GM13976 (cell line): ENCODE results near the gene RBPJL.

ENCODE experiments used
- DNase-seq: peaks from one replicate; pipeline ENCODE4 v3.0.0; 2012; ENCODE audit warnings: low spot score
- in situ Hi-C: fragments of 300-500 bp; cut with MboI; formaldehyde crosslinking; loops from one replicate; pipeline ENCODE4 v1.12.0; 2022; ENCODE audit warnings: low sequenced_read_pairs, mixed read lengths, inconsistent platforms; ENCODE audit not compliant: unreplicated experiment
- TF ChIP-seq, protein P1 (sequence below): IDR thresholded peaks from 2 replicates; pipeline ENCODE4 v1.5.1; 2012; ENCODE audit warnings: borderline replicate concordance, mild to moderate bottlenecking; ENCODE audit not compliant: insufficient read depth; ENCODE audit errors: extremely low read depth, missing control alignments, control extremely low read depth

The RBPJL gene

DNA sequence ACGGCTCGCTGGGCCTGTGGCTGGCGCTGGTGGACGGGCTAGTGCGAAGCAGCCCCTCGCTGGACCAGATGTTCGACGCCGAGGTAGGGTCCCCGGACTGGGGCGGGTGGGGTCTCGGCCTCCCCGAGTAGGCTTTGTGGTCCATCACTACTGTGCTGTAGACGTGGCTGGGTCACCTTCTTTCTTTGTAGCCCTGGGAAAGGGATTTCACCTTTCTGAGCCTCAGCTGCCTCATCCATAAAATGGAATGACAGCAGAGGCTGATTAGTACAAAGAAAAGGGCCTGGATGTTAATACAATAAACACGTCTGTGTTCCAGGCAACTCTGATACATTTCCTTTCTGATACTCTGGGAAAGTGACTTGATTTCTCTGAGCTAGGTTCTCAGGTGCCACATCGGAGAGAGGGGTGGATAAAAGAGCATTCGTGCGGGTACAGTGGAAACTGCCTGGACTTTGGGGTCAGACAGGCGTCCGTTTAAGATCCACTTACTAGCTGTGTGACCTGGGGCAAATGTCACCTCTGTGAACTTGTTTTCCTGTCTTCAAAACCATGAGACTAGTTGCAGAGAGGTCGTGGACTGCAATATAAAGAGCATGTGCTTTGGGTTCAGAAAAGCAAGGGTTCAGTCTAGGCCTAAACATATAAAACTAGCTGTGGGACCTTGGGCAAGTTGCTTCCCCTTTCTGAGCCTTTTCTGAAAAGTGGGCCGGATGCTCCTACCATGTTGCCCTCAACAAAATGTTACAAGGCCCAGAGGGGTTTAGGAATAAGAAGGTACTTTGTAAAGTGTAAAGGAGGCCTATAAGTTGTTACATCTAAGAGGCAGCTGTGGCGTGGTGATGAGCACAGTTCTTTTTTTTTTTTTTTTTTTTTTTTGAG lies 57.2 kb downstream of the RBPJL start:
- no peak for DNase-seq

DNA sequence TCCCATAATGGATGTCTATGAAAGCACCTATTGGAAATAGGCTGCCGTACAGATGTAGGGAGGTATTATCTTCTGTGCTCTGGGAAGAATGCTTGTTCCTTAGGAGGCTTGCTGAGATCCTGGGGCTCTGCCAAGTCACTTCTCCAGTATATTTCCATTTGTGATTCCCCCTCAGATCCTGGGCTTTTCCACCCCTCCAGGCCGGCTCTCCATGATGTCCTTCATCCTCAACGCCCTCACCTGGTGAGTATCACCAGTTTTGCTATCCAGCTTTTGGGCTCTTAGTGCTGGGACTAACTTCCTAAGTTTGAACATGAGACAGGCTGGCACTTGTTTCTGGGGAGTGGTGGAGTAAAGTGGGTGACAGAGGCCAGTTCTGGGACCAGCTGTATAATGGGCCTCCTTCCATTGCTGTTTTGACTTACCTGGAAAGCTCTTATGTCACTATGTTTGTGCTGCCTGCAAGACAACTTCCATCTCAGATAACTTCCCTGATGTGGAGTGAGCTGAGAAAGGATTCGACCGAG lies 58.9 kb downstream of the RBPJL start:
- in situ Hi-C loops, result loop anchor here (25.0 kb wide), 1 partner anchor 397 kb away; no protein-coding TSS in a partner anchor
- TF ChIP-seq, protein P1, sequence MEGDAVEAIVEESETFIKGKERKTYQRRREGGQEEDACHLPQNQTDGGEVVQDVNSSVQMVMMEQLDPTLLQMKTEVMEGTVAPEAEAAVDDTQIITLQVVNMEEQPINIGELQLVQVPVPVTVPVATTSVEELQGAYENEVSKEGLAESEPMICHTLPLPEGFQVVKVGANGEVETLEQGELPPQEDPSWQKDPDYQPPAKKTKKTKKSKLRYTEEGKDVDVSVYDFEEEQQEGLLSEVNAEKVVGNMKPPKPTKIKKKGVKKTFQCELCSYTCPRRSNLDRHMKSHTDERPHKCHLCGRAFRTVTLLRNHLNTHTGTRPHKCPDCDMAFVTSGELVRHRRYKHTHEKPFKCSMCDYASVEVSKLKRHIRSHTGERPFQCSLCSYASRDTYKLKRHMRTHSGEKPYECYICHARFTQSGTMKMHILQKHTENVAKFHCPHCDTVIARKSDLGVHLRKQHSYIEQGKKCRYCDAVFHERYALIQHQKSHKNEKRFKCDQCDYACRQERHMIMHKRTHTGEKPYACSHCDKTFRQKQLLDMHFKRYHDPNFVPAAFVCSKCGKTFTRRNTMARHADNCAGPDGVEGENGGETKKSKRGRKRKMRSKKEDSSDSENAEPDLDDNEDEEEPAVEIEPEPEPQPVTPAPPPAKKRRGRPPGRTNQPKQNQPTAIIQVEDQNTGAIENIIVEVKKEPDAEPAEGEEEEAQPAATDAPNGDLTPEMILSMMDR, result no peak
- no peak for DNase-seq

More for the DNA sequence above, 57.2 kb downstream of the RBPJL start:
- TF ChIP-seq, protein P1, result no peak
- in situ Hi-C loops, result loop anchor here (25.0 kb wide), 1 partner anchor 398 kb away; no protein-coding TSS in a partner anchor

- DNase-seq, result no peak
- TF ChIP-seq, protein P1, result no peak
- in situ Hi-C loops, result loop anchor here (25.0 kb wide), 1 partner anchor 396 kb away; no protein-coding TSS in a partner anchor
These were observed 59.6 kb downstream of the RBPJL start for GRCh38 chr20:45366192-45366591.

DNA sequence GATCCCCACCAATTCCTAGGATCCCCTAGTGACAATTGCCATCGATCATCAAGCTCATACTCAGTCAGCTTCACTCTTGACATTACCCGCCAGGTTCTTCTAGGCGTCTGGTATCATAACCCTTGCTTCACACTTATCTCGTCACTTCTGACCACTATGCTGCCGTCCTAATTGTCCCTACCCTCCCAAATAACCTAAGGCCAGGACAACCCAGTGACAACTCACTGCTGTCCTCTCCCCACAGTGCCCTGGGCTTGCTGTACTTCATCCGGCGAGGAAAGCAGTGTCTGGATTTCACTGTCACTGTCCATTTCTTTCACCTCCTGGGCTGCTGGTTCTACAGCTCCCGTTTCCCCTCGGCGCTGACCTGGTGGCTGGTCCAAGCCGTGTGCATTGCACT lies 60.0 kb downstream of the RBPJL start:
- DNase-seq, result no peak
- TF ChIP-seq, protein P1, result no peak
- in situ Hi-C loops, result loop anchor here (25.0 kb wide), 1 partner anchor 396 kb away; no protein-coding TSS in a partner anchor

DNA sequence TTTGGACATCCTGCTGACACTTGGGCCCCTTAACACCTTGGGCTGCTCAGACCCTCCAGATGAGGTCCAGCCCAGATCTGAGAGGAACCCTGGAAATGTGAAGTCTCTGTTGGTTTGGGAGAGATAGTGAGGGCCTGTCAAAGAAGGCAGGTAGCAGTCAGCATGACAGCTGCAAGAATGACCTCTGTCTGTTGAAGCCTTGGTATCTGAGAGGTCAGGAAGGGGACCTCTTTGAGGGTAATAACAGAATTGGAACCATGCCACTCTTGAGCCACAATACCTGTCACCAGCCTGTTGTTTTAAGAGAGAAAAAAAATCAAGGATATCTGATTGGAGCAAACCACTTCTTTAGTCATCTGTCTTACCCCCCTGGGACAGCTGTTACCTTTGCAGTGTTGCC lies 60.5 kb downstream of the RBPJL start:
- in situ Hi-C loops, result loop anchor here (25.0 kb wide), 1 partner anchor 395 kb away; no protein-coding TSS in a partner anchor
- TF ChIP-seq, protein P1, result no peak
- no peak for DNase-seq
